GM18867 (cell line): ENCODE measurements around the gene SHB.

Experiments used
- ATAC-seq: cut with Tn5 transposase; IDR thresholded peaks from one replicate; pipeline ENCODE4 v1.9.1; 2021; ENCODE audit warnings: mild to moderate bottlenecking, moderate library complexity; ENCODE audit not compliant: unreplicated experiment

The SHB gene

GRCh38 chr9:37942621-37943344 lies 126.2 kb downstream of the SHB start:
- ATAC-seq: no peak

- ATAC-seq: no peak
These were observed 127.8 kb downstream of the SHB start for GRCh38 chr9:37941253-37941652.

- ATAC-seq: no peak
These were observed 129.4 kb downstream of the SHB start for GRCh38 chr9:37939575-37940095.

GRCh38 chr9:37938121-37938891 lies 130.7 kb downstream of the SHB start:
- ATAC-seq: no peak

GRCh38 chr9:37937366-37937765 lies 131.7 kb downstream of the SHB start:
- ATAC-seq: no peak

GRCh38 chr9:37936965-37937364 lies 132.1 kb downstream of the SHB start:
- no peak for ATAC-seq

GRCh38 chr9:37936376-37936775 lies 132.7 kb downstream of the SHB start:
- no peak for ATAC-seq

GRCh38 chr9:37935096-37935495 lies 133.9 kb downstream of the SHB start:
- ATAC-seq: no peak

GRCh38 chr9:37931592-37931991 lies 137.4 kb downstream of the SHB start:
- no peak for ATAC-seq

GRCh38 chr9:37929441-37929895 lies 139.6 kb downstream of the SHB start:
- ATAC-seq: no peak

GRCh38 chr9:37928552-37929430 lies 140.2 kb downstream of the SHB start:
- no peak for ATAC-seq

- no peak for ATAC-seq
These were observed 141.2 kb downstream of the SHB start for GRCh38 chr9:37927601-37928551.

- ATAC-seq: no peak
These were observed 141.9 kb downstream of the SHB start for GRCh38 chr9:37927132-37927531.

GRCh38 chr9:37926737-37927118 lies 142.3 kb downstream of the SHB start:
- ATAC-seq: no peak

GRCh38 chr9:37925786-37926736 lies 143.0 kb downstream of the SHB start:
- ATAC-seq: no peak

GRCh38 chr9:37925006-37925405 lies 144.0 kb downstream of the SHB start:
- ATAC-seq: no peak

GRCh38 chr9:37924538-37924937 lies 144.5 kb downstream of the SHB start:
- ATAC-seq: no peak

GRCh38 chr9:37923796-37924427 lies 145.1 kb downstream of the SHB start:
- ATAC-seq: no peak
